ENCODE measurements around the gene C4B.
"Not testable (repeated sequence)": the region's sequence is repeated elsewhere in the genome, so short reads cannot be mapped to it uniquely, and the experiment has no call there.

C4B gene

GRCh38 chr6:32056254-32056653 is 41.7 kb downstream of the C4B start:
- DNase-seq, result no peak

DNA sequence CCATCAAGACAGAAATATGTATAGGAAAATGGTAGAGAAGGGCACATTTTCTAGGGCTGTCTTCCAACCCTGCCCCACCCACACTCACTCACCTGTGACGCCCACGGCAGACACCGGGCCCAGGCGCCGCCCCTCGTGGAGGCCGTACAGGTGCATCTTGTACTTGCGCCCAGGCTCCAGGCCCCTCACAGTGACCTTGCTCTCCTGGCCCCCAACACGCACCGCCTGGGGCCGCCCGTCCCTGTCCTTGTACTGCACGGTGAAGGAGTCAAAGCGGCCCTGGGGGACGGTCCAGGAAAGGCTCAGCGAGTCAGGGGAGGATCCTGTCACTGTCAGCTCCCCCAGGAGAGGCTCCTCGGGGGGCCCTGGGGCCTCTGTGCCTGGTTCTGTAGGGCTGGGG is 43.4 kb downstream of the C4B start:
- no peak for DNase-seq

DNA sequence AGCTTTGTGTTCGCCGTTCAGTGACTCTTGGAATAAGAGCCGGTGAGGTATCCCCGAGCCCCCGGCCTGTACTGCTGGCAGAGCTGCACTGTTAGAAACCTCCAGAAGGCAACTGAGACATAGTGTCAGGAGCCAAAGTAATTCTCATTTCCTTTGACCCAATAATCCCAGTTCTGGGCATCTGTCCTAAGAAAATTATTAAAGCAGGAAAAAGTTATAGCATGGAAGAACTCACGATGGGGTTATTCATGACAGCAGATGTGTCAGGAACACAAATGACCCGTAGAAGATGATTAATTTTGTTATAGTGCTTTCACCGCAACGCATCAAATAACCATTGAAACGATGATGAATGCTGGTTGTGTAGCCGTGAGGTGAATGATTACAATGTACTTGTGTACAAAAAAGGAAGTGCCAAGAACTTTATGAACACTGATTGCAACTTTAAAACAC is 43.9 kb downstream of the C4B start:
- DNase-seq, result no peak

DNA sequence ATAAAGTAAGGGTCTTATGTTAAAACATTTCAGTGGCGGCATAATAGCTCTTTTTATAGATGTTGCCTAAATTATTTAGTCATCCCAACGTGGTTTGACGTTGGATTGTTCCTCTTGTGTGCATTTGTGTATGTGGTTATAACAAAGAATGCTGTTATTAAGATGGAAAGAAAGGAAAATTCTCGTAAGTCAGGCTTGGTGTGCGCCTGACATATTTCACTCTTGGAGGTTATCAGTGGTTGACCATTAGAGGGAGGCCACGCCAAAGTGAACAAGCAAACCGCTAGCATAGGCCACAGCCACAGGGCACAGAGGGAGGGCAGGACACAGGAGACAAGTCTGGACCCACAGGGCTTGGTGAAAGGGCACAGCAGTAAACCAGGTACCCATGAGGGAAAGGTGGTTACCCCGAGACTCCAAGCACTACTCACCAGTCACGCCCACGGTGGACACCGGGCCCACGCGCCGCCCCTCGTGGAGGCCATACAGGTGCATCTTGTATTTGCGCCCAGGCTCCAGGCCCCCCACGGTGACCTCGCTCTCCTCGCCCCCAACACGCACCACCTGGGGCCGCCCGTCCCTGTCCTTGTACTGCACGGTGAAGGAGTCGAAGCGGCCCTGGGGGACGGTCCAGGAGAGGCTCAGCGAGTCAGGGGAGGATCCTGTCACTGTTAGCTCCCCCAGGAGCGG is 46.5 kb downstream of the C4B start:
- DNase-seq, result no peak

GRCh38 chr6:32064706-32065105 is 50.1 kb downstream of the C4B start:
- no peak for DNase-seq

GRCh38 chr6:32067521-32067920 is 52.9 kb downstream of the C4B start:
- DNase-seq, result not testable (repeated sequence)

DNA sequence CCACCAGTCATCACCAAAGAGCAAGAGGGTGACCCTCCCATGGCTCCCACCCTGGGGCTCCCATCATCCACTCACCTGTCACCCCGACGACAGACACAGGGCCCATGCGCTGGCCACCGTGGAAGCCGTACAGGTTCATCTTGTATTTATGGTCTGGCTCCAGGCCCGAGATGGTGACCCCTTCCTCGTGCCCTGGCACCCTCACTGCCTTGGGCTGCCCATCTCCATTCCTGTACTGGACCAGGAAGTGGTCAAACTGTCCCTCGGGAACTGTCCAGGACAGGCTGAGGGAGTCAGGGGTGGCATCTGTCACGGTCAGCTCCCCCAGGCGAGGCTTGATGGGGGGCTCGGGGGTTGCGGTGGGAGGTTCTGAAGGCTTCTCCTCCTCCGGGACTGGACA is 53.7 kb downstream of the C4B start:
- not testable (repeated sequence) for DNase-seq

DNA sequence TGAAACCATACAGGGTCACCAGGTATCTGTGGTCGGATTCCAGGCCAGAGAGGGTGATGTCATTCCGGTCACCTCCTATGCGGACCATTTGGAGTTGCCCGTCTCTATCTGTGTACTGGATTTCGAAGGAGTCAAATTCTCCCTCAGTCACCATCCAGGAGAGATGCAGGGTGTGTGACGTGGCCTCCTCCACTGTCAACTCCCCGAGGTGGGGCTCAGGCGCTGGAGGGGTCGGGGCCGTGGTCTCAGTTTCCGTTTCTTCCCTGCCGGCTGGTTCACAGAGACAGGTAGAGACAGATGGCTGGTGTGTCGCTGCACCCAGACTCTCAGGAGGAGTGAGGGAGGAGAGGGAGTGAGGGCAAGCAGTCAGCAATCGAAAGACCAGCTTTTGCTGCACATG is 54.3 kb downstream of the C4B start:
- DNase-seq, result no peak

DNA sequence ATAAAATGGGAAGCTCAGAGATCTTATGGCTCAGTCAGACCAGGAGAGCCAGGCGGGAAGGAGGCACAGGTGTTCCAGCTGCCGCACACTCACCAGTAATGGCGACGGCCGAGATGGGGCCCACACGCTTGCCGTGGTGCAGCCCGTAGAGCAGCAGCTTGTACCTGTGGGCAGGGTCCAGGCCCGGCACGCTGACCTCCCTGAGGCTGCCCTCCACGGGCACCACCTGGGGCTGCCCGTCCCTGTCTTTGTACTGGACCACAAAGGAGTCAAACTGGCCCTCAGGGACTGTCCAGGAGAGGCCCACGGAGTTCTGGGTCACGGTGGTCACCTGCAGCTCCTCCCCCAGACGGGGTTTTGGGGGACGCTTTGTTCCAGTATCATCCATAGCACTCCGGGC is 54.9 kb downstream of the C4B start:
- DNase-seq, result no peak

GRCh38 chr6:32069878-32070515 is 55.4 kb downstream of the C4B start:
- DNase-seq, result no peak

- DNase-seq, result no peak
These were observed 56.4 kb downstream of the C4B start for GRCh38 chr6:32070814-32071543.

- DNase-seq, result no peak
These were observed 58.5 kb downstream of the C4B start for GRCh38 chr6:32073101-32073500.

DNA sequence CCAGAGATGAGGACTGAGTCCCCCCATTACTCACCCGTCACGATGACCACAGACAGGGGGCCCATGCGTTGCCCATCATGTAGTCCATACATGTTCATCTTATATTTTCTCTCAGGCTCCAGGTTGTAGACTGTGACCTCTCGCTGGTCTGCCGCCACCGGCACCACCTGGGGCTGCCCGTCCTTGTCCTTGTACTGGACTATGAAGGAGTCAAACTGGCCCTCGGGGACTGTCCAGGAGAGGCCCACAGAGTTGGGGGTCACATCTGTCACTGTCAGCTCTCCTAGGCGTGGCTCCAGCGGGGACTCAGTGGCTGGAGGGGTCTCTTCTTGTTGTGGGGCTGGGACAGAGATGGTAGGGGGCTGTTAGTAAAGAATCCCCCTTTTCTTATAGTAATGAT is 59.0 kb downstream of the C4B start:
- DNase-seq, result no peak

DNA sequence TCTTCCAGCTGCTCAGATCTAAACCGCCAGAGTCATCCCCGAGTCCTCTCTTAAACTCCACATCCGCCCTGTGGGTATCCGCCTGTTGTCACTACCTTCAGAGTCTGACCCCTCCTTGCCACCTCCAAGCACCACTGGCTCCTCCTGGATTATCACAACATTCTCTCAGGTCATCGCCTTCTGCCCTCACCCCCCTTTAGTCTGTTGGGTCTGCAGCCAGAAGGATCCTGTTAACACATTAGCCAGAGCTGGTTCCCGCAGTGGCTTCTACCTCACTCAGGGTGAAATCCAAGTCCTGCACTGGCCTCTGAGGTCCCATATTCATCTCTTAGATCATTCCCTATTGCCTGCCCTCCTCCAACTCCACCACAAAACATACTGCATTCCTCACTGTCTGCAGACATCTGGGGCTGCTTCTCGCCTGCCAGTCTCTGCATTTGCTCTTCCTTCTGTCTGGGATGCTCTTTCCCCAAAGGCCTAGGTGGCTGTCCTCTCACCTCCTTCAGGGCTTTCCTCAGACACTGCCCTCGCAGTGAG is 60.5 kb downstream of the C4B start:
- no peak for DNase-seq

GRCh38 chr6:32075781-32076180 is 61.2 kb downstream of the C4B start:
- no peak for DNase-seq

DNA sequence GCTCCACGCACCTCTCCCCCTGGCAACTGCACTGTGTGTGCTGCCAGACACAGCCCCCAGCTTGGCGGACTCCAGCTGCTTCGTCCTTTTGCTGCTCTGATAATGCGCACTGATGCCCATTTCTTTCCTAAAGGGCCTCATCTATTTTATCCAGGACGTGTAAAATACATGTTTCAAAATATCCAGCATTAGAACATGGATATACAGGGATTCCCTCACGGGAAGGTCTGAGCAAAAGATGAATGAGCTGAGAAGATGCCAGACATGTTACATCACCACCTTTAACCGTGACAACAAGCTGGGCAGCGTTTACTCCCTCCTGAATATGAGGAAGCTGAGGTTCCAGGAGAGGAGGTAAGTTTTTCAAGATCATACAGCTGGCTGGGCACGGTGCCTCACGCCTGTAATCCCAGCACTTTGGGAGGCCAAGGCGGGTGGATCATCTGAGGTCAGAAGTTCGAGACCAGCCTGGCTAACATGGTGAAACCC is 61.8 kb downstream of the C4B start:
- DNase-seq, result no peak

- no peak for DNase-seq
These were observed 65.1 kb downstream of the C4B start for GRCh38 chr6:32079566-32080290.

- DNase-seq, result no peak
These were observed 66.8 kb downstream of the C4B start for GRCh38 chr6:32081168-32081990.

DNA sequence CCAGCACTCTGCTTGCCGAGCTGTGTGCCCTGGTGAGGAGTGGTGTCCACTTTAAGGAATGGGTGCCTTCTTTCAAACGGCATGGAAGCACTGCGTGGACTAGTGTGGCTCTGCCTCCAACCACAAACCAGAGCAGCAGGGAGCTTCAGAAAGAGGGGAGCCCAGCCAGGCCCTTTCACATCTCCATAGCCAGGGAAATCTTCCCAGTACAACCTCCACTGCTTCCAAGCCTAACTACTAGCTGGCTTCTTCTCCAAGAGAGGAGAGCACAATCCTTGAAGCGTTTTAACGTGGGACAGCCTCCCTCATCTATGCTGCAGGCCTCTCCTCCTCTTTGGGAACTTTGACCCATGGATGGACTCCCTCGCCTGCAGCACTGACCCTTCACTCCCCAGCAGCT is 67.9 kb downstream of the C4B start:
- no peak for DNase-seq

DNA sequence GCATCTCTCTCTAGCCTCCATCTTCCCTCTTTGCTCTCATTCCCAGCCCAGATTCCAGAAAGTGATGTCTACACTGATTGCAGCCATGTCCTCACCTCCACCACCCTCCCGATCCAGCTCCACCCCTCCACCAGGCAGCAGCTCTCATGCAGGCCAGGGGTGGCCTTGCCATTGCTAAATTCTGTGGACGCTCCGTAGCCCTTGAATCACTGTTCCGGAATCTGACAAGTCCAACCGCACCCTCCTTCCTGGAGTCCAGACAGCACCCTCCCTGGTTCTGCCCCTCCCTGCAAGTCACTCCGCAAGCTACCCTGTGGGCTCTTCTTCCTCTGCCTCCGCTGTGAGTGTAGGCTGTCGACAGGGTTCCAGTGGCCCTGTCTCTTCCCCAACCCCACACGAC is 68.3 kb downstream of the C4B start:
- DNase-seq, result no peak

DNA sequence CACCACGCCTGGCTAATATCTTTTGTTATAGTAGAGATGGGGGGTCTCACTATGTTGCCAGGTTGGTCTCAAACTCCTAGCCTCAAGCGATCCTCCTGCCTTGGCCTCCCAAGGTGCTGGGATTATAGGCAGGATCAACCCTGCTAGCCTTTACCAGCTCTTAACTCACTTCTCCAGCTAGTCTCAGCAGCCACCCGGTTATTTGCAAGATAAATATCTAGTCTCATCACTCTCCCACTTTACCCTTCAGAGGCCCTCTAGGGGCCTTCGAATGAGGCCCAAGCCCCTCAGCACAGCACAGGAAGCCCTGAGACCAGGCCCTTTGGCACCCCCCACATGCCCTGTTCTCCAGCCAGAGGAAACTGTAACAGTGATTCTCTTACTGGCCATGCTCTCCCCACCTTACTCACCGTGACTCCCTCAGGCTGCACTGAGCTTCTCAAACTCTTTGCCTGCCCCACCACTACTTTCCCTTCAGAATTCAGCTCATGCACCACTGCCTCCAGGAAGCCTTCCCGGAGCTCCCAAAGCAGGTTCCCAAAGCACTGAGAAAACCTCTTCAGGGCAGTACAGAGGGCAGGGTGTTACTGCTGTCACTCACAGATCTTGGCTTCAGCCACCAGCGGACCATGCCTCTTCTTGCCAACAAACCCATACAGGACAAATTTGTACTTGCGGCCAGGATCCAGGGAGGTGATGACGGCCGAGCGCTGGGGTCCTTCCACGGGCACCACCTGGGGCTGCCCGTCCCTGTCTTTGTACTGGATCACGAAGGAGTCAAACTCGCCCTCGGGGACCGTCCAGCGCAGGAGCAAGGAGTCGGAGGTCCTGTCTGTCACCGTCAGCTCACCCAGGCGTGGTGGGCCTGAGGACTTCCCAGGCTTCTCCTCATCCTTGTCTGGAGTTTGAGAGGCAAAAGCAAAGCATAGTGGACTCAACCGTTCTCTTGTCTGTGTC is 69.5 kb downstream of the C4B start:
- no peak for DNase-seq

Data from NCI-H1048 (cell line).